GM11168 (cell line): Measurements from ENCODE around the gene RGS10.
"Not testable (repeated sequence)": the region's sequence is repeated elsewhere in the genome, so short reads cannot be mapped to it uniquely, and the experiment has no call there.

ENCODE experiments used
- in situ Hi-C: fragments of 300-500 bp; cut with MboI; formaldehyde crosslinking; loops from one replicate; pipeline ENCODE4 v1.12.0; 2022; ENCODE audit warnings: low sequenced_read_pairs; ENCODE audit not compliant: unreplicated experiment

Gene RGS10

GRCh38 chr10:119473771-119474170, 68.7 kb downstream of the RGS10 start:
- in situ Hi-C loops, result no loop called here

GRCh38 chr10:119470920-119471702, 71.4 kb downstream of the RGS10 start:
- in situ Hi-C loops, result no loop called here

- in situ Hi-C loops, result no loop called here
Observed at GRCh38 chr10:119469846-119470245, 72.7 kb downstream of the RGS10 start.

- in situ Hi-C loops, result no loop called here
Observed at GRCh38 chr10:119469325-119469707, 73.2 kb downstream of the RGS10 start.

- in situ Hi-C loops, result no loop called here
Observed at GRCh38 chr10:119468542-119469324, 73.8 kb downstream of the RGS10 start.

GRCh38 chr10:119466655-119467054, 75.9 kb downstream of the RGS10 start:
- in situ Hi-C loops, result no loop called here

- in situ Hi-C loops, result no loop called here
Observed at GRCh38 chr10:119466076-119466475, 76.4 kb downstream of the RGS10 start.

GRCh38 chr10:119465085-119465484, 77.4 kb downstream of the RGS10 start:
- in situ Hi-C loops, result no loop called here

- in situ Hi-C loops, result not testable (repeated sequence)
Observed at GRCh38 chr10:119463195-119463594, 79.3 kb downstream of the RGS10 start.

- in situ Hi-C loops, result no loop called here
Observed at GRCh38 chr10:119462773-119463172, 79.7 kb downstream of the RGS10 start.

GRCh38 chr10:119461923-119462322, 80.6 kb downstream of the RGS10 start:
- in situ Hi-C loops, result no loop called here

- in situ Hi-C loops, result no loop called here
Observed at GRCh38 chr10:119461380-119461779, 81.1 kb downstream of the RGS10 start.

- in situ Hi-C loops, result no loop called here
Observed at GRCh38 chr10:119460369-119461195, 81.9 kb downstream of the RGS10 start.

GRCh38 chr10:119459681-119460340, 82.7 kb downstream of the RGS10 start:
- in situ Hi-C loops, result no loop called here

GRCh38 chr10:119457966-119458766, 84.4 kb downstream of the RGS10 start:
- in situ Hi-C loops, result no loop called here

- in situ Hi-C loops, result no loop called here
Observed at GRCh38 chr10:119456435-119456810, 86.1 kb downstream of the RGS10 start.

- in situ Hi-C loops, result no loop called here
Observed at GRCh38 chr10:119455609-119456434, 86.7 kb downstream of the RGS10 start.

GRCh38 chr10:119454990-119455389, 87.5 kb downstream of the RGS10 start:
- in situ Hi-C loops, result no loop called here

- in situ Hi-C loops, result no loop called here
Observed at GRCh38 chr10:119454316-119454715, 88.2 kb downstream of the RGS10 start.
